Vagina (tissue), 2 donors: ENCODE measurements around the gene RAMACL. TPM values are rescaled to one million over a fixed set of nuclear protein-coding genes. Genes with fewer than 3 reads are reported as not detected.

Experiments
- DNase-seq, 2 donors: peaks; one replicate each; pipeline ENCODE4 v3.0.0-alpha.2; 2017; ENCODE audit errors: extremely low spot score in 2 of 2
- H3K27ac ChIP-seq: fragments of 200-600 bp; sonication (generic); one replicate; pipeline ENCODE4 v1.5.1; 2019
- H3K27me3 ChIP-seq: fragments of 200-600 bp; sonication (generic); one replicate; pipeline ENCODE4 v1.5.1; 2019
- H3K36me3 ChIP-seq, 2 donors: fragments of 200-600 bp; sonication (generic); one replicate each; pipeline ENCODE4 v1.5.1; 2017 to 2019
- H3K4me1 ChIP-seq: fragments of 200-600 bp; sonication (generic); one replicate; pipeline ENCODE4 v1.5.1; 2019
- H3K4me3 ChIP-seq, 2 donors: fragments of 200-600 bp; sonication (generic); 1 replicate in 1 of 2; 2 replicates in 1 of 2; pipeline ENCODE4 v1.5.1; 2016 to 2019
- H3K9me3 ChIP-seq: fragments of 200-600 bp; sonication (generic); one replicate; pipeline ENCODE4 v1.5.1; 2019
- POLR2A ChIP-seq, 2 donors: fragments of 450-650 bp; IDR thresholded peaks; one replicate each; pipeline ENCODE4 v1.6.1; 2017; ENCODE audit warnings: antibody characterized with exemption in 2 of 2, mild to moderate bottlenecking in 2 of 2, moderate library complexity in 2 of 2
- POLR2AphosphoS5 ChIP-seq, 2 donors: sonication (generic); formaldehyde crosslinking; IDR thresholded peaks; one replicate each; pipeline ENCODE4 v1.9.0; 2017; ENCODE audit warnings: antibody characterized with exemption in 2 of 2, mild to moderate bottlenecking in 2 of 2, low read depth in 1 of 2; ENCODE audit not compliant: insufficient read depth in 1 of 2
- intact Hi-C: fragments of 100-400 bp; cut with DNase I; formaldehyde crosslinking; loops from one replicate; pipeline ENCODE4 v1.15.1; 2023
- total RNA-seq: library from RNA; depleted of rRNA; stranded (reverse); fragments of >200 nt; gene quantifications from one replicate; pipeline ENCODE4 v1.2.3, GENCODE V29; 2016
- TF ChIP-seq, protein P1 (sequence below), 3 experiments: fragments of 450-650 bp in 2 of 3; fragments of 200-600 bp in 1 of 3; sonication (generic) in 1 of 3; IDR thresholded peaks; one replicate each; pipeline ENCODE4 v1.5.1; 2017 to 2019; ENCODE audit warnings: antibody characterized with exemption in 3 of 3, mild to moderate bottlenecking in 2 of 3, moderate library complexity in 2 of 3

Gene RAMACL
- total RNA-seq, 1 donor from 2014 or later: 2.2 TPM

DNA sequence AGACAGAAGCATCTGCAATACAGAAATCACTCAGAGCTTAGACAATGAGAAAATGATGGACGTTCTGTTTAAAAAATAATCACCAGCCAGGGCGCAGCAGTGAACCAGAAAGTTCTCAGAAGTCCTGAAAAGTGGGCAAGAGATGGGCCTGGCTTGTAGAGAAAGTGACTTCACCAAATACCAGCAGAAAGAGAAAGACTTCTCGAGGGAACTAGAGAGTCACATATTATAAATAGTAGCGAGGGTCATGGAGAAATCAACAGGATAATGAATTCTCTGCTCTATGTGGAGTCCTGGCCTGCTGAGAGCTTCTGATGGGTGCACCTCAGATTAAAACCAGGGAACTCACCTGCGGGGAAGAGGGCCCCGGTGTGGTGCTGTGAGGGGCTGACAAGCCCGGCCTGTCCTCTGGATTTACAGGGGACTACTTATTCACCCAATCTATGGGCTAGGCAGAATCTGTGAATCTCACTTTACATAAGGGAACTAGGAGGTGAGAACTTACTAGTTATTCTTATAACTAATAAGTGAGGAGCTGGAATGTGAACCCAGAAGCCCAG lies 5.6 kb upstream of the RAMACL start:
- Histone ChIP-seq H3K9me3 (no peaks in the 10 kb centered on the region), H3K27ac (no peak overlapping the region), H3K4me1 (peaks cover 39% of the 10 kb centered on the region), H3K4me3 (no peak overlapping the region), H3K36me3 (no peaks in the 10 kb centered on the region), H3K27me3 (no peaks in the 10 kb centered on the region)
- intact Hi-C loops: no loop called here
- DNase-seq: no peak
- TF ChIP-seq, protein P1, sequence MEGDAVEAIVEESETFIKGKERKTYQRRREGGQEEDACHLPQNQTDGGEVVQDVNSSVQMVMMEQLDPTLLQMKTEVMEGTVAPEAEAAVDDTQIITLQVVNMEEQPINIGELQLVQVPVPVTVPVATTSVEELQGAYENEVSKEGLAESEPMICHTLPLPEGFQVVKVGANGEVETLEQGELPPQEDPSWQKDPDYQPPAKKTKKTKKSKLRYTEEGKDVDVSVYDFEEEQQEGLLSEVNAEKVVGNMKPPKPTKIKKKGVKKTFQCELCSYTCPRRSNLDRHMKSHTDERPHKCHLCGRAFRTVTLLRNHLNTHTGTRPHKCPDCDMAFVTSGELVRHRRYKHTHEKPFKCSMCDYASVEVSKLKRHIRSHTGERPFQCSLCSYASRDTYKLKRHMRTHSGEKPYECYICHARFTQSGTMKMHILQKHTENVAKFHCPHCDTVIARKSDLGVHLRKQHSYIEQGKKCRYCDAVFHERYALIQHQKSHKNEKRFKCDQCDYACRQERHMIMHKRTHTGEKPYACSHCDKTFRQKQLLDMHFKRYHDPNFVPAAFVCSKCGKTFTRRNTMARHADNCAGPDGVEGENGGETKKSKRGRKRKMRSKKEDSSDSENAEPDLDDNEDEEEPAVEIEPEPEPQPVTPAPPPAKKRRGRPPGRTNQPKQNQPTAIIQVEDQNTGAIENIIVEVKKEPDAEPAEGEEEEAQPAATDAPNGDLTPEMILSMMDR (IDR thresholded peaks at IDR 0.05): no peak
- TF ChIP-seq POLR2AphosphoS5 (IDR thresholded peaks at IDR 0.05; ENCODE audit: insufficient read depth in 1 of 2, low read depth in 1 of 2) (no peak), POLR2A (IDR thresholded peaks at IDR 0.05) (no peak)

DNA sequence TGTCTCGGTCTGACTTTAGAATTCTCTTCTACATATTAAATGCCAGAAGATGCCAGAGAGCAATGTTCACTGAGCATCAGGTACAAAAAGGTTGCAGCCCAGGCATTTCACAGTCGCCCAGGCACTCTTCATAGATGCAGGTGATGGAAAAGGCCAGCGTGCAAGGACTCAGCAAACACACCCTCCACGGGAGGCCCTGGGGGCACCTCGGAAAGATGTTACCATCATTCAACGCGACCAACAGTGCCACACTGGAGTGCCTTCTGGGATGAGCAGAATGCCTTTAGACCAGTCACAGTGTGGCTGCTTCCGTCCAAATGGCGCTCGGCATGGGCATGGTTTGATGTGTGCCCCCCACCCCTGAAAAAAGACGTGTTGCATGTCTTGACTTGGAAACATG lies 4.5 kb upstream of the RAMACL start:
- intact Hi-C loops: no loop called here
- TF ChIP-seq POLR2A (IDR thresholded peaks at IDR 0.05): no peak
- no peak for TF ChIP-seq POLR2AphosphoS5 (IDR thresholded peaks at IDR 0.05; ENCODE audit: insufficient read depth in 1 of 2, low read depth in 1 of 2)
- TF ChIP-seq, protein P1 (IDR thresholded peaks at IDR 0.05): no peak
- Histone ChIP-seq H3K4me1 (peaks cover 34% of the 10 kb centered on the region), H3K9me3 (no peaks in the 10 kb centered on the region), H3K27me3 (no peaks in the 10 kb centered on the region), H3K4me3 (no peak overlapping the region), H3K27ac (no peak overlapping the region), H3K36me3 (no peaks in the 10 kb centered on the region)
- DNase-seq: no peak

DNA sequence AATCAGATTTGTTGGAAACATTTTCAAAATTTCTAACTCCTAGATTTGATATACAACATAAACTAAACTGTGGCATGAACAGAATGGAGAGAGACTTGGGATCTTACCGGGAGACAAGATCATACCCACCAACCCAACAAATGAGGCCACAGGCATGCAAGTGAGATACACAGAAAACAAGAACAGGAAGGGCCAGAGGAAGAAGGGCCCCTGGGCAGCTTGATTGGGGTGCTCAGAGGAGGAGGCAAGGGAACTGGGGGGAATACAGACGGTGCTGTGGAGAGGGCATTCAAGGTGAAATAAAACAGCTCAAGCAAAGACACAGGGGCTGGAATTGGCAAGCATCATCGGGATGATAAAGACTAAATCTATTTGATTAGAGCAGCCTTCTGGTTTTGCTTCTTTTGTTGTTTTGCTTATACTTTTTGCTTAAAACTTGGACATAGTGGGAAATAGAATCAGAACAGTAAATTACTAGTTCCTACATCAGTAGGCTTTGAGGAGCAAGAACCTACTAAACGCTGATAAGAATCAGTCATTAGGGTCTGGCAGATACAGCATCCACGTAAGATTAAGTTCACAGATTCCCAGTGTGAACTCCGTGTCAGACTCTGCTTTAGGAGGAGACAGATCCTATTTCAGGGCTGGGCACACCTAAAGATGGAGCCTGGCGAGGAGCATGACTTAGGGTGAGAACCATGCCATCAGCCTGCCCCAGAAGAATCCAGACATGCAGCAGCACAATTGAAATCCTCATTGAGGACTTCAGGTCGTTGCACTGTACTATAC lies 3.5 kb upstream of the RAMACL start:
- intact Hi-C loops: no loop called here
- Histone ChIP-seq H3K27ac (no peak overlapping the region), H3K4me3 (no peak overlapping the region)

DNA sequence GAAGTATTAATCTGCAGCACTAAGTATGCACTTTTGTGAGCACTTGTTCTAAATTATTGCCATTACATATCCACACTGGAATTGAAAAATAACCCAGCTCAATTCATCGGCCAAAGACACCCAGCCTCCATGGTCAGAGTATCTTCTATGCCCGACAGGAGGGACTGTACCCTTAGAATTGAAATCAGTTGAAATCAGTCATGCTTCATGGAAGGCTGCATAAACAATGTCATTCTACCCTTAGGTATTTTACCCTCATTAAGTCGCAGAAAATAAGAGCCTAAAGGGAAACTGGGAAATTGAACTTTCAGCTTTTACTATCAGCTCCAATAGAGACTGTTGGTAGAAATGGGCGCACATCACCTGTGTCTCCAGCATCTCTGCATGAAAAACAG lies 2.9 kb upstream of the RAMACL start:
- TF ChIP-seq, protein P1 (IDR thresholded peaks at IDR 0.05): no peak
- TF ChIP-seq POLR2A (IDR thresholded peaks at IDR 0.05) (no peak), POLR2AphosphoS5 (IDR thresholded peaks at IDR 0.05; ENCODE audit: insufficient read depth in 1 of 2, low read depth in 1 of 2) (no peak)
- intact Hi-C loops: no loop called here

More for the DNA sequence above, 3.5 kb upstream of the RAMACL start:
- no peaks in the 10 kb centered on the region for H3K27me3 ChIP-seq
- TF ChIP-seq POLR2A (IDR thresholded peaks at IDR 0.05) (no peak), POLR2AphosphoS5 (IDR thresholded peaks at IDR 0.05; ENCODE audit: insufficient read depth in 1 of 2, low read depth in 1 of 2) (no peak)
- TF ChIP-seq, protein P1 (IDR thresholded peaks at IDR 0.05): no peak
- no peaks in the 10 kb centered on the region for H3K36me3 ChIP-seq
- H3K9me3 ChIP-seq: no peaks in the 10 kb centered on the region
- peaks cover 28% of the 10 kb centered on the region for H3K4me1 ChIP-seq
- no peak for DNase-seq

More for the DNA sequence above, 2.9 kb upstream of the RAMACL start:
- DNase-seq: no peak
- Histone ChIP-seq H3K9me3 (no peaks in the 10 kb centered on the region), H3K27me3 (no peaks in the 10 kb centered on the region), H3K4me1 (peaks cover 34% of the 10 kb centered on the region), H3K36me3 (no peaks in the 10 kb centered on the region), H3K27ac (no peak overlapping the region), H3K4me3 (no peak overlapping the region)
